K562 (cell line): ENCODE measurements around the gene WFIKKN1. TPM values are rescaled to one million over a fixed set of nuclear protein-coding genes. Genes with fewer than 3 reads are reported as not detected.

ENCODE experiments used
- ATAC-seq: fragments of 200-7000 bp; cut with Tn5 transposase; 3 replicates; pipeline ENCODE4 v1.9.1; 2020; ENCODE audit warnings: moderate library complexity
- BruUV-seq: library from RNA; stranded (reverse); fragments of 400-500 nt; replicated peaks from 2 replicates; lab custom pipeline; 2021; lab: Mats Ljungman, UMichigan
- CTCF ChIA-PET: fragments of 300-600 bp; formaldehyde crosslinking; extraction: SDS; loops from one replicate; lab custom pipeline; 2021; ENCODE audit warnings: low intra/inter-chr PET ratio; lab: Yijun Ruan, JAX
- POLR2A ChIA-PET: fragments of 300-600, 350-650 bp; sonication (Branson Sonifier 250); formaldehyde crosslinking; extraction: SDS; loops from one replicate; lab custom pipeline; 2021; ENCODE audit warnings: antibody characterized with exemption, inconsistent platforms; lab: Yijun Ruan, JAX
- DNase-seq, 4 experiments: peaks; one replicate each; pipeline versions ENCODE4 v3.0.0 to v3.0.0-alpha.2; 2011 to 2018; ENCODE audit warnings: low spot score in 3 of 4, mixed read lengths in 3 of 4; ENCODE audit errors: extremely low read depth in 1 of 4
- FAIRE-seq: peaks from 2 replicates; lab custom pipeline; 2011; peaks lifted over from hg19 to GRCh38; lab: Jason Lieb, UNC
- H2AFZ ChIP-seq: 2 replicates; pipeline ENCODE4 v1.6.0; 2011; ENCODE audit warnings: low read depth, low read length, control low read depth, inconsistent platforms
- H3K27ac ChIP-seq: fragments of 200-600 bp; 3 replicates; pipeline ENCODE4 v1.8.0; 2011; ENCODE audit warnings: low read depth, mild to moderate bottlenecking, control low read depth, inconsistent platforms, low read length, moderate library complexity, mixed read lengths; ENCODE audit errors: extremely low read depth
- H3K27me3 ChIP-seq, 2 experiments: fragments of 300-600 bp in 1 of 2; 2 replicates in 1 of 2; 3 replicates in 1 of 2; pipeline versions ENCODE4 v1.6.0 to v1.8.0; 2011; ENCODE audit warnings: inconsistent platforms in 2 of 2, low read length in 2 of 2, mild to moderate bottlenecking in 1 of 2, mixed read lengths in 1 of 2, moderate library complexity in 1 of 2; ENCODE audit not compliant: control insufficient read depth in 2 of 2, insufficient read depth in 2 of 2
- H3K36me3 ChIP-seq: fragments of 300-600 bp; 3 replicates; pipeline ENCODE4 v1.8.0; 2011; ENCODE audit warnings: mild to moderate bottlenecking, low read length, inconsistent platforms; ENCODE audit not compliant: control insufficient read depth, insufficient read depth
- H3K4me1 ChIP-seq, 2 experiments: fragments of 200-600 bp in 1 of 2; replicated peaks in 1 of 2; 2 replicates in 1 of 2; 3 replicates in 1 of 2; pipeline versions ENCODE4 v1.5.1 to v1.8.0; 2011; ENCODE audit warnings: inconsistent platforms in 2 of 2, low read length in 2 of 2, mild to moderate bottlenecking in 1 of 2, mixed read lengths in 1 of 2, moderate library complexity in 1 of 2; ENCODE audit not compliant: control insufficient read depth in 2 of 2, insufficient read depth in 2 of 2
- H3K4me2 ChIP-seq: 2 replicates; pipeline ENCODE4 v1.6.1; 2011; ENCODE audit warnings: low read length, control low read depth, inconsistent platforms, mixed read lengths; ENCODE audit not compliant: insufficient read depth
- H3K4me3 ChIP-seq: fragments of 200-600 bp; sonication (generic), shearing (Covaris generic); 2 replicates; pipeline ENCODE4 v1.5.1; 2016; ENCODE audit warnings: control low read depth, inconsistent platforms
- H3K79me2 ChIP-seq: fragments of 200-600 bp; 3 replicates; pipeline ENCODE4 v1.8.0; 2011; ENCODE audit warnings: low read length, inconsistent platforms; ENCODE audit not compliant: control insufficient read depth, insufficient read depth
- H3K9ac ChIP-seq, 2 experiments: 2 replicates each; pipeline versions ENCODE4 v1.6.0 to v1.6.1; 2011; ENCODE audit warnings: low read depth in 2 of 2, low read length in 2 of 2, control low read depth in 1 of 2, inconsistent platforms in 1 of 2, mild to moderate bottlenecking in 1 of 2, mixed read lengths in 1 of 2; ENCODE audit not compliant: insufficient read depth in 1 of 2
- H3K9me1 ChIP-seq: one replicate; pipeline ENCODE4 v1.6.0; 2011; ENCODE audit warnings: inconsistent platforms, mild to moderate bottlenecking, low read length, moderate library complexity; ENCODE audit not compliant: control insufficient read depth, insufficient read depth
- H3K9me3 ChIP-seq: replicated peaks from 2 replicates; pipeline ENCODE4 v1.5.1; 2011; ENCODE audit warnings: low read depth, low read length, inconsistent platforms; ENCODE audit not compliant: control insufficient read depth, insufficient read depth
- H4K20me1 ChIP-seq: replicated peaks from 2 replicates; pipeline ENCODE4 v1.6.1; 2011; ENCODE audit warnings: low read length, inconsistent platforms, mixed read lengths; ENCODE audit not compliant: control insufficient read depth, insufficient read depth
- NBN ChIP-seq: fragments of 450-650 bp; IDR thresholded peaks from 2 replicates; pipeline ENCODE4 v1.6.1; 2016; ENCODE audit warnings: low read depth, mild to moderate bottlenecking
- POLR2G ChIP-seq: fragments of 200-400 bp; formaldehyde crosslinking; IDR thresholded peaks from 2 replicates; pipeline ENCODE4 v1.6.1; 2017; ENCODE audit warnings: low read depth, mild to moderate bottlenecking, antibody characterized with exemption, low read length, moderate library complexity
- RBFOX2 ChIP-seq: fragments of 200-400 bp; formaldehyde crosslinking; IDR thresholded peaks from 2 replicates; pipeline ENCODE4 v1.6.1; 2017; ENCODE audit warnings: low read depth, mild to moderate bottlenecking, low read length, moderate library complexity
- SUPT5H ChIP-seq: fragments of 450-650 bp; IDR thresholded peaks from 2 replicates; pipeline ENCODE4 v1.6.1; 2016
- ZNF146 ChIP-seq: IDR thresholded peaks from one replicate; pipeline ENCODE4 v1.6.1; 2018; ENCODE audit warnings: missing compliant biosample characterization; ENCODE audit not compliant: unreplicated experiment
- WGBS: fragments of 100-300 bp; shearing (Covaris generic); methylation state at CpG from one replicate; pipeline ENCODE4 v1.1.6; 2016; ENCODE audit warnings: low coverage, mixed read lengths; ENCODE audit not compliant: insufficient coverage; ENCODE audit errors: missing lambda C conversion rate; 5-methylcytosine and 5-hydroxymethylcytosine counted together
- in situ Hi-C: fragments of 300-500 bp; cut with MboI; formaldehyde crosslinking; loops from 4 replicates; pipeline ENCODE4 v1.15.0; 2018; ENCODE audit warnings: inconsistent platforms, mixed read lengths
- intact Hi-C: fragments of 100-400 bp; cut with micrococcal nuclease; formaldehyde crosslinking; loops from 2 replicates; pipeline ENCODE4 v1.14.2; 2022
- polyA plus RNA-seq, 8 experiments: library from polyadenylated mRNA; depleted of rRNA in 4 of 8; stranded (reverse) in 5 of 8; unstranded in 3 of 8; fragments of >200 nt; fragmentation: Nextera tagmentation in 2 of 8; fragmentation: Illumina TruSeq in 1 of 8; extraction: Ambion mirVana in 2 of 8; extraction: Trizol in 1 of 8; gene quantifications; 2 replicates each; pipeline versions ENCODE4 v1.2.1 to v1.2.3, GENCODE V29; 2011 to 2014; ENCODE audit warnings: inconsistent platforms in 1 of 8, missing spikeins in 1 of 8
- total RNA-seq, 7 experiments: library from RNA; depleted of rRNA in 6 of 7; stranded (reverse); fragments of >200 nt in 6 of 7; fragmentation: Illumina TruSeq in 2 of 7; extraction: Trizol in 2 of 7; gene quantifications; 2 replicates each; pipeline versions ENCODE4 v1.2.1 to v1.2.3, GENCODE V29; 2011 to 2021; ENCODE audit warnings: low replicate concordance in 1 of 7

The WFIKKN1 gene
- total and polyA plus RNA-seq, 9 of the 15 experiments (the other 6 are each of a cell fraction or from before 2014, with no cell fraction given), result 0.14 to 1.1 (median 0.50) TPM; not detected in 4

DNA sequence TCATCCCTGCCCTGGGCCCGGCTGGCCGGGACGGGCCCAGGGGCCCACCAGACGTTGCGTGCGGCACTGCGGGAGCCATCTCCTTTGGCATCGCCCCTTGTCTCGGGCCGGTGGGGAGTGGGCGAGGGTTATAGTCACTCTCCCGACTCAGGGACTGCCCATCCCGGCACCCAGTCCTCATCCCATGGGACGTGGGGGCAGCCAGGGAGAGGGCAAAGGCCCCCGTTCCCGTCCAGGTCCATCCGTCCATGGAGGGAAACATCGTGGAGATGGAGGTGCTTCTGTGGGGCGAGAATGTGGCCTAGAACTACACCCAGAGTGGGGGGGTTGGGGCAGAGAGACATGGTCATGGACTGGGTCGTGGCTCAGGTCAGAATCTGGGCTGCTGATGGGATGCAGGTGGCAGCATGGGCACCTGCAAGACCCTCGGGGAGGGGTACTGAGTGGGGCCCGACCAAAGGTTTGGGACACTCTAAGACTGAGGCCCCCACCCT is 15.9 kb downstream of the WFIKKN1 start:
- Histone ChIP-seq H3K4me3 (no peak overlapping the region), H3K9me3 (no peaks in the 10 kb centered on the region), H3K27me3 (no peaks in the 10 kb centered on the region), H3K9ac (peak overlapping the region in 1 of 2 experiments; percentile 26; a peak in 1 of 4 replicates), H3K9me1 (no peaks in the 10 kb centered on the region), H3K27ac (no peak overlapping the region), H3K79me2 (peaks cover 45% of the 10 kb centered on the region), H3K36me3 (peaks cover 51% of the 10 kb centered on the region; the same call in 2 of the 3 replicates), H4K20me1 (no peaks in the 10 kb centered on the region), H2AFZ (no peak overlapping the region), H3K4me2 (no peak overlapping the region), H3K4me1 (peaks cover 4 to 88% of the 10 kb centered on the region in 2 experiments; a peak in 3 of 5 replicates)
- FAIRE-seq, result no peak
- TF ChIP-seq NBN, result no peak
- no peak for TF ChIP-seq ZNF146 (CRISPR knock-in tag)
- 0 out of 2 replicates have a peak, but pooled peaks have one; percentile 13 for TF ChIP-seq RBFOX2
- TF ChIP-seq SUPT5H, result 0 out of 2 replicates have a peak, but pooled peaks have one; percentile 16
- peak; percentile 5 for TF ChIP-seq POLR2G
- WGBS, result 90% methylated on average over 17 of the region's 22 CpGs
- no TSS peak for BruUV-seq
- ChIA-PET POLR2A (no interaction called here), CTCF (no interaction called here)
- no peak for DNase-seq
- ATAC-seq, result no peak
- in situ Hi-C loops (no loop called here), intact Hi-C loops (no loop called here)
